BE2C (cell line): ENCODE results near the gene PID1.

ENCODE experiments used
- DNase-seq: peaks from one replicate; pipeline ENCODE4 v3.0.0-alpha.2; 2020
- H3K27me3 ChIP-seq: fragments of 250-450 bp; sonication (Bioruptor Pico); 2 replicates; pipeline ENCODE4 v1.5.1; 2020; ENCODE audit warnings: mild to moderate bottlenecking
- H3K36me3 ChIP-seq: fragments of 250-450 bp; sonication (Bioruptor Pico); 2 replicates; pipeline ENCODE4 v1.5.1; 2020; ENCODE audit warnings: mild to moderate bottlenecking
- H3K4me1 ChIP-seq: fragments of 250-450 bp; sonication (Bioruptor Pico); 2 replicates; pipeline ENCODE4 v1.5.1; 2020
- H3K4me3 ChIP-seq: 2 replicates; pipeline ENCODE4 v1.5.1; 2011; ENCODE audit warnings: low read depth, low read length
- H3K9me3 ChIP-seq: fragments of 250-450 bp; sonication (Bioruptor Pico); 2 replicates; pipeline ENCODE4 v1.5.1; 2020
- CTCF ChIP-seq: IDR thresholded peaks from 2 replicates; pipeline ENCODE4 v1.5.1; 2012; ENCODE audit warnings: mild to moderate bottlenecking, low read depth, low read length

The PID1 gene

GRCh38 chr2:229133155-229133772 lies 137.8 kb downstream of the PID1 start:
- Histone ChIP-seq H3K9me3 (no peaks in the 10 kb centered on the region), H3K27me3 (no peaks in the 10 kb centered on the region), H3K4me1 (no peaks in the 10 kb centered on the region), H3K4me3 (no peak overlapping the region), H3K36me3 (no peaks in the 10 kb centered on the region)
- no peak for TF ChIP-seq CTCF
- no peak for DNase-seq

- no peak for TF ChIP-seq CTCF
- no peaks in the 10 kb centered on the region for H3K27me3 ChIP-seq
- no peak for DNase-seq
- no peak overlapping the region for H3K4me3 ChIP-seq
- H3K36me3 ChIP-seq = no peaks in the 10 kb centered on the region
- H3K4me1 ChIP-seq = no peaks in the 10 kb centered on the region
- no peaks in the 10 kb centered on the region for H3K9me3 ChIP-seq
These were observed 138.9 kb downstream of the PID1 start for GRCh38 chr2:229132236-229132635.

GRCh38 chr2:229130522-229130921 lies 140.6 kb downstream of the PID1 start:
- Histone ChIP-seq H3K9me3 (no peaks in the 10 kb centered on the region), H3K4me1 (no peaks in the 10 kb centered on the region), H3K4me3 (no peak overlapping the region), H3K36me3 (no peaks in the 10 kb centered on the region), H3K27me3 (no peaks in the 10 kb centered on the region)
- DNase-seq = no peak
- TF ChIP-seq CTCF = no peak

- DNase-seq = no peak
- no peaks in the 10 kb centered on the region for H3K9me3 ChIP-seq
- no peak for TF ChIP-seq CTCF
- no peaks in the 10 kb centered on the region for H3K4me1 ChIP-seq
- no peaks in the 10 kb centered on the region for H3K36me3 ChIP-seq
- no peak overlapping the region for H3K4me3 ChIP-seq
- H3K27me3 ChIP-seq = no peaks in the 10 kb centered on the region
These were observed 141.2 kb downstream of the PID1 start for GRCh38 chr2:229129738-229130371.

- TF ChIP-seq CTCF = no peak
- no peak for DNase-seq
- Histone ChIP-seq H3K4me1 (no peaks in the 10 kb centered on the region), H3K4me3 (no peak overlapping the region), H3K27me3 (no peaks in the 10 kb centered on the region), H3K36me3 (no peaks in the 10 kb centered on the region), H3K9me3 (no peaks in the 10 kb centered on the region)
These were observed 143.6 kb downstream of the PID1 start for GRCh38 chr2:229127471-229127870.

- DNase-seq = no peak
- TF ChIP-seq CTCF = no peak
- Histone ChIP-seq H3K9me3 (no peaks in the 10 kb centered on the region), H3K4me3 (no peak overlapping the region), H3K36me3 (no peaks in the 10 kb centered on the region), H3K4me1 (no peaks in the 10 kb centered on the region), H3K27me3 (no peaks in the 10 kb centered on the region)
These were observed 145.0 kb downstream of the PID1 start for GRCh38 chr2:229126066-229126465.
